Pancreas (tissue), 10 donors: ENCODE results near the gene MXI1. TPM values are rescaled to one million over a fixed set of nuclear protein-coding genes. Genes with fewer than 3 reads are reported as not detected.

Source experiments
- ATAC-seq, 4 donors: fragments of 200-7000 bp; cut with Tn5 transposase; one replicate each; pipeline versions ENCODE4 v1.8.0 to v1.9.1; 2020; ENCODE audit warnings: mild to moderate bottlenecking in 4 of 4, moderate library complexity in 4 of 4
- DNase-seq, 6 donors: peaks; one replicate each; pipeline ENCODE4 v3.0.0-alpha.2; 2020
- FAIRE-seq: peaks from 2 replicates; lab custom pipeline; 2012; peaks lifted over from hg19 to GRCh38; lab: Jason Lieb, UNC
- H3K27ac ChIP-seq, 4 donors: fragments of 200-600 bp; sonication (generic); 1 replicate in 3 of 4; 2 replicates in 1 of 4; pipeline versions ENCODE4 v1.5.0 to v1.8.0; 2020
- H3K27me3 ChIP-seq, 4 donors: fragments of 200-600 bp; one replicate each; pipeline ENCODE4 v1.8.0; 2021
- H3K36me3 ChIP-seq, 3 donors: fragments of 200-600 bp; sonication (generic) in 1 of 3; one replicate each; pipeline versions ENCODE4 v1.5.0 to v1.8.0; 2020 to 2021
- H3K4me1 ChIP-seq, 3 donors: fragments of 200-600 bp; one replicate each; pipeline ENCODE4 v1.8.0; 2021
- H3K4me3 ChIP-seq, 4 donors: fragments of 200-600 bp; sonication (generic) in 2 of 4; one replicate each; pipeline versions ENCODE4 v1.5.0 to v1.8.0; 2020 to 2021
- H3K9me3 ChIP-seq, 4 donors: fragments of 200-600 bp; one replicate each; pipeline ENCODE4 v1.8.0; 2021
- CTCF ChIP-seq, 4 donors: fragments of 200-600 bp; sonication (generic) in 3 of 4; IDR thresholded peaks; one replicate each; pipeline versions ENCODE4 v1.5.0 to v1.8.0; 2021; ENCODE audit warnings: antibody characterized with exemption in 4 of 4
- WGBS, 2 donors: extraction: QIAGEN DNeasy Blood & Tissue Kit; methylation state at CpG; one replicate each; pipeline ENCODE4 v1.1.7; 2013; 5-methylcytosine and 5-hydroxymethylcytosine counted together
- intact Hi-C, 3 donors: fragments of 100-400 bp; cut with DNase I; formaldehyde crosslinking; loops; one replicate each; pipeline versions ENCODE4 v1.11.1 to v1.14.2; 2022
- polyA plus RNA-seq, 2 donors: library from polyadenylated mRNA; stranded (reverse); fragments of 200-250 nt; gene quantifications; one replicate each; pipeline ENCODE4 v1.2.3, GENCODE V29; 2013
- total RNA-seq, 6 donors: library from RNA; stranded (reverse); fragmentation: NEBNext Ultra II Directional in 4 of 6; extraction: Animal tissue kit (Norgen Biotek cat#: 25700) in 4 of 6; gene quantifications; one replicate each; pipeline versions ENCODE4 v1.2.1 to v1.2.4, GENCODE V29; 2021 to 2023
- donor health status: healthy with polysubstance abuse.
- donor health status: DM: no; HTN: no; CAD: no; lungs with moderate emphysema.
- donor health status: DM: no; HTN: no; CAD: no.
- donor health status: control.
- donor health status: control.
- donor health status: Bipolar disorder and iron deficiency.
- donor health status: DM: yes; HTN: yes; CAD: no.
- donor health status: DM: no; HTN: no; CAD: no.
- donor health status: DM: no; HTN: no; CAD: no.
- donor health status: DM: yes; HTN: yes; CAD: no.

MXI1 gene
- total and polyA plus RNA-seq, 8 donors: 8.2 to 30.5 (median 21.5) TPM

GRCh38 chr10:110162741-110163145 is 44.7 kb upstream of the MXI1 start:
- intact Hi-C loops: no loop called here
- Histone ChIP-seq H3K4me1 (no peaks in the 10 kb centered on the region), H3K36me3 (no peaks in the 10 kb centered on the region), H3K4me3 (no peak overlapping the region), H3K27me3 (no peaks in the 10 kb centered on the region), H3K9me3 (no peaks in the 10 kb centered on the region), H3K27ac (no peak overlapping the region)
- 51 to 58% methylated on average over 6 of the region's 6 CpGs for WGBS, 2 donors
- DNase-seq (no peak), FAIRE-seq (no peak), ATAC-seq (peak in 2 of 4 donors; percentile 21 to 41)
- TF ChIP-seq CTCF (IDR thresholded peaks at IDR 0.05): no peak

- 58 to 69% methylated on average over 5 of the region's 5 CpGs for WGBS, 2 donors
- intact Hi-C loops: no loop called here
- Histone ChIP-seq H3K4me1 (no peaks in the 10 kb centered on the region), H3K9me3 (no peaks in the 10 kb centered on the region), H3K27ac (no peak overlapping the region), H3K36me3 (no peaks in the 10 kb centered on the region), H3K4me3 (no peak overlapping the region), H3K27me3 (peaks cover 0 to under 1% (median 0%) of the 10 kb centered on the region in 4 donors)
- ATAC-seq (peak in 3 of 4 donors; percentile 34 to 55 (median 38)), FAIRE-seq (no peak), DNase-seq (no peak)
- TF ChIP-seq CTCF (IDR thresholded peaks at IDR 0.05): no peak
These were observed 44.1 kb upstream of the MXI1 start for GRCh38 chr10:110163192-110163773.

GRCh38 chr10:110163841-110164240 is 43.6 kb upstream of the MXI1 start:
- ATAC-seq (no peak), FAIRE-seq (no peak), DNase-seq (no peak)
- H3K9me3 ChIP-seq: no peaks in the 10 kb centered on the region
- no peak overlapping the region for H3K4me3 ChIP-seq
- peaks cover 0 to 5% (median 0%) of the 10 kb centered on the region in 4 donors for H3K27me3 ChIP-seq
- H3K36me3 ChIP-seq: no peaks in the 10 kb centered on the region
- intact Hi-C loops: no loop called here
- WGBS, 2 donors: 55% methylated on average over 4 of the region's 4 CpGs
- no peak overlapping the region for H3K27ac ChIP-seq
- no peaks in the 10 kb centered on the region for H3K4me1 ChIP-seq
- no peak for TF ChIP-seq CTCF (IDR thresholded peaks at IDR 0.05)

GRCh38 chr10:110165239-110165638 is 42.2 kb upstream of the MXI1 start:
- ATAC-seq (no peak), FAIRE-seq (no peak), DNase-seq (no peak)
- H3K4me3 ChIP-seq: no peak overlapping the region
- H3K9me3 ChIP-seq: no peaks in the 10 kb centered on the region
- H3K4me1 ChIP-seq: no peaks in the 10 kb centered on the region
- TF ChIP-seq CTCF (IDR thresholded peaks at IDR 0.05): no peak
- H3K27ac ChIP-seq: no peak overlapping the region
- intact Hi-C loops: no loop called here
- peaks cover 0 to 5% (median 0%) of the 10 kb centered on the region in 4 donors for H3K27me3 ChIP-seq
- no peaks in the 10 kb centered on the region for H3K36me3 ChIP-seq
- WGBS, 2 donors: 73 to 83% methylated on average over 6 of the region's 6 CpGs

GRCh38 chr10:110167149-110167548 is 40.3 kb upstream of the MXI1 start:
- intact Hi-C loops: no loop called here
- Histone ChIP-seq H3K4me1 (no peaks in the 10 kb centered on the region), H3K9me3 (no peaks in the 10 kb centered on the region), H3K4me3 (no peak overlapping the region), H3K27ac (no peak overlapping the region), H3K27me3 (peaks cover 0 to 5% (median 0%) of the 10 kb centered on the region in 4 donors), H3K36me3 (no peaks in the 10 kb centered on the region)
- DNase-seq (peak in 1 of 6 donors; percentile 2), FAIRE-seq (no peak), ATAC-seq (no peak)
- 88 to 93% methylated on average over 7 of the region's 7 CpGs for WGBS, 2 donors
- no peak for TF ChIP-seq CTCF (IDR thresholded peaks at IDR 0.05)
